BJ (cell line): ENCODE data around the gene CNOT6. TPM values are rescaled to one million over a fixed set of nuclear protein-coding genes. Genes with fewer than 3 reads are reported as not detected.
"Not testable (repeated sequence)": the region's sequence is repeated elsewhere in the genome, so short reads cannot be mapped to it uniquely, and the experiment has no call there.

Experiments used
- CTCF ChIA-PET: fragments of 350-600 bp; formaldehyde crosslinking; extraction: SDS; loops from one replicate; lab custom pipeline; 2021; ENCODE audit warnings: antibody characterized with exemption, inconsistent platforms; lab: Yijun Ruan, JAX
- POLR2A ChIA-PET: fragments of 300-600 bp; sonication (Branson Sonifier 250); formaldehyde crosslinking; extraction: SDS; loops from one replicate; lab custom pipeline; 2021; ENCODE audit warnings: antibody characterized with exemption; lab: Charles Lee
- DNase-seq: peaks from one replicate; pipeline ENCODE4 v3.0.0-alpha.2; 2011; ENCODE audit warnings: low read depth
- H3K27me3 ChIP-seq: 2 replicates; pipeline ENCODE4 v1.6.0; 2011; ENCODE audit warnings: low read length; ENCODE audit not compliant: control insufficient read depth, insufficient read depth
- H3K36me3 ChIP-seq: 2 replicates; pipeline ENCODE4 v1.5.1; 2011; ENCODE audit warnings: low read length; ENCODE audit not compliant: control insufficient read depth, insufficient read depth
- H3K4me3 ChIP-seq: 2 replicates; pipeline ENCODE4 v1.5.1; 2011; ENCODE audit warnings: low read depth, mild to moderate bottlenecking, control low read depth, low read length
- CTCF ChIP-seq: IDR thresholded peaks from 2 replicates; pipeline ENCODE4 v1.5.1; 2011; ENCODE audit warnings: low read depth, mild to moderate bottlenecking, control low read depth, inconsistent platforms, low read length, moderate library complexity; ENCODE audit not compliant: insufficient read depth
- polyA minus RNA-seq: library from RNA; depleted of rRNA, polyadenylated mRNA; stranded (reverse); fragments of >200 nt; gene quantifications from 2 replicates; pipeline ENCODE4 v1.2.3, GENCODE V29; 2011; rRNA and poly(A)+ RNA removed
- polyA plus RNA-seq: library from polyadenylated mRNA; depleted of rRNA; stranded (reverse); fragments of >200 nt; gene quantifications from 2 replicates; pipeline ENCODE4 v1.2.3, GENCODE V29; 2011; rRNA removed

Gene CNOT6
- polyA plus RNA-seq (3.9 and 8.8 TPM in 2 replicates), polyA minus RNA-seq (5.0 and 5.7 TPM in 2 replicates)

- ChIA-PET POLR2A (interaction anchor here (0.7 kb wide), 1 partner anchor 10 kb away, joined by 5 read pairs; no protein-coding TSS in a partner anchor), CTCF (interaction anchor here (0.9 to 1.3 kb wide), 2 partner anchors 23 to 112 kb away, joined by 3 to 4 read pairs; no protein-coding TSS in a partner anchor)
- peak; percentile 47 for DNase-seq
- H3K27me3 ChIP-seq, result no peaks in the 10 kb centered on the region
- peak within 1 kb of the TSS; percentile 76 for H3K4me3 ChIP-seq
- peaks cover 2% of the 10 kb centered on the region; the same call in 1 of the 2 replicates for H3K36me3 ChIP-seq
- no peak for TF ChIP-seq CTCF
Measured at GRCh38 chr5:180494060-180494509, at the start of gene CNOT6. TSS of gene CNOT6 (plus strand) at chr5:180494379. CDS start at chr5:180529277, 34,898 bp downstream.

GRCh38 chr5:180454752-180455151 is 39.4 kb upstream of the CNOT6 start:
- DNase-seq, result no peak
- H3K27me3 ChIP-seq, result no peaks in the 10 kb centered on the region
- no peak for TF ChIP-seq CTCF
- no peaks in the 10 kb centered on the region for H3K36me3 ChIP-seq
- ChIA-PET CTCF (interaction anchor here (0.6 to 1.6 kb wide), 2 partner anchors 13 to 162 kb away, joined by 3 to 4 read pairs; no protein-coding TSS in a partner anchor), POLR2A (no interaction called here)
- H3K4me3 ChIP-seq, result no peak overlapping the region

GRCh38 chr5:180455872-180456271 is 38.3 kb upstream of the CNOT6 start:
- POLR2A ChIA-PET, result no interaction called here
- no peak overlapping the region for H3K4me3 ChIP-seq
- no peaks in the 10 kb centered on the region for H3K27me3 ChIP-seq
- TF ChIP-seq CTCF, result no peak
- no peak for DNase-seq
- CTCF ChIA-PET, result interaction anchor here (0.7 to 2.3 kb wide), 2 partner anchors 15 to 31 kb away, joined by 3 to 8 read pairs; no protein-coding TSS in a partner anchor
- no peaks in the 10 kb centered on the region for H3K36me3 ChIP-seq

- Histone ChIP-seq H3K27me3 (no peaks in the 10 kb centered on the region), H3K36me3 (no peaks in the 10 kb centered on the region), H3K4me3 (no peak overlapping the region)
- ChIA-PET POLR2A (no interaction called here), CTCF (interaction anchor here (2.3 kb wide), 1 partner anchor 14 kb away, joined by 8 read pairs; no protein-coding TSS in a partner anchor)
- TF ChIP-seq CTCF, result no peak
- DNase-seq, result no peak
Measured at GRCh38 chr5:180456792-180457191, 37.4 kb upstream of the CNOT6 start.

GRCh38 chr5:180458852-180459673 is 35.1 kb upstream of the CNOT6 start:
- POLR2A ChIA-PET, DNase-seq, H3K4me3 ChIP-seq, H3K27me3 ChIP-seq, CTCF ChIA-PET, H3K36me3 ChIP-seq: not testable (repeated sequence)

- H3K36me3 ChIP-seq, DNase-seq, POLR2A ChIA-PET, H3K27me3 ChIP-seq, H3K4me3 ChIP-seq: not testable (repeated sequence)
- CTCF ChIA-PET, result interaction anchor here (2.3 kb wide), 1 partner anchor 166 kb away, joined by 9 read pairs; no protein-coding TSS in a partner anchor
Measured at GRCh38 chr5:180459674-180460142, 34.5 kb upstream of the CNOT6 start.
